Coronary artery (tissue), 2 donors: ENCODE data around the gene TMEM212.

Experiments used
- DNase-seq: peaks from one replicate; pipeline ENCODE4 v3.0.0-alpha.2; 2017; ENCODE audit warnings: low spot score
- H3K27ac ChIP-seq, 2 donors: fragments of 200-600 bp; sonication (generic); one replicate each; pipeline ENCODE4 v1.5.1; 2016 to 2019
- H3K4me3 ChIP-seq: fragments of 200-600 bp; sonication (generic); 2 replicates; pipeline ENCODE4 v1.5.1; 2016; ENCODE audit warnings: mild to moderate bottlenecking, moderate library complexity
- TF ChIP-seq, protein P1 (sequence below): fragments of 200-600 bp; sonication (generic); IDR thresholded peaks from one replicate; pipeline ENCODE4 v1.5.1; 2019; ENCODE audit warnings: antibody characterized with exemption

TMEM212 gene

DNA sequence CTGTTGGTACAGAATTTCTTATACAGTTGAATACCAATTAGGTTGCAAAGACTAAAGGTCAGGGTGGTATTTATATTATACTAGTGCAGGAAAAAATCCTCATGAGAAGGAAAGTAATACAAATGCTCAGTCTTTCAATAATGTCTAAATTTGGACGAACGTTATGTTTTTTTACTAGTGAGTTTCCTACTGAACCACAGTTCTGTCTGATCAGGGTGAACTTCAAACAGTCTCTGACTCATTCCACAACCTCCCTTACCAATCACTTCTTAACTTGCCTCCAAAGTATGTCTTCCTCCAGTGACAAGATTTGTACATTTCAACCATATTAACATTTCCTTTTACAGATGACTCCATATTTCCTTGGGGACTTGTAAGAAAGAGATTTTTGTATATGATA, 3.4 kb downstream of the TMEM212 start:
- H3K4me3 ChIP-seq, result no peak overlapping the region
- no peak overlapping the region for H3K27ac ChIP-seq
- DNase-seq, result no peak
- TF ChIP-seq, protein P1, sequence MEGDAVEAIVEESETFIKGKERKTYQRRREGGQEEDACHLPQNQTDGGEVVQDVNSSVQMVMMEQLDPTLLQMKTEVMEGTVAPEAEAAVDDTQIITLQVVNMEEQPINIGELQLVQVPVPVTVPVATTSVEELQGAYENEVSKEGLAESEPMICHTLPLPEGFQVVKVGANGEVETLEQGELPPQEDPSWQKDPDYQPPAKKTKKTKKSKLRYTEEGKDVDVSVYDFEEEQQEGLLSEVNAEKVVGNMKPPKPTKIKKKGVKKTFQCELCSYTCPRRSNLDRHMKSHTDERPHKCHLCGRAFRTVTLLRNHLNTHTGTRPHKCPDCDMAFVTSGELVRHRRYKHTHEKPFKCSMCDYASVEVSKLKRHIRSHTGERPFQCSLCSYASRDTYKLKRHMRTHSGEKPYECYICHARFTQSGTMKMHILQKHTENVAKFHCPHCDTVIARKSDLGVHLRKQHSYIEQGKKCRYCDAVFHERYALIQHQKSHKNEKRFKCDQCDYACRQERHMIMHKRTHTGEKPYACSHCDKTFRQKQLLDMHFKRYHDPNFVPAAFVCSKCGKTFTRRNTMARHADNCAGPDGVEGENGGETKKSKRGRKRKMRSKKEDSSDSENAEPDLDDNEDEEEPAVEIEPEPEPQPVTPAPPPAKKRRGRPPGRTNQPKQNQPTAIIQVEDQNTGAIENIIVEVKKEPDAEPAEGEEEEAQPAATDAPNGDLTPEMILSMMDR, result no peak

DNA sequence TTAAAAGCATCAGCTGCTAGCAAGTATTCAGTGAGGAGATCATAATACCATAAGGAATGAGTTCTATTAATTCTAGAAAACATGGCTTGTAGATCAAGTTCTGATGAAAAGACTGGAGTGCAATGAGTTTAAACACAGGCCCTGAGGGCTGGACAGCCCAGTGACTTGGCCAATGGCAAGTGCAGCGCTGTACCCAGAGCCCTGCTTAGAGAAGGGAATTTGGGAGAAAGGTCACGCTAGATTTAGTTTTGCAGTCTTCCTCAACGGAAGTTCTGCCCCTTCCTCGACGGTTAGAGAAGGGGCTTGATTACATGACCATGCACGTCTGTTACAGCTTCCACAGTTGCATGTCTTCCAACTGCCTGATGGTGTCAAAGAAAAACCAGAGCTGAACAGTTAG, 4.0 kb downstream of the TMEM212 start:
- Histone ChIP-seq H3K27ac (no peak overlapping the region), H3K4me3 (no peak overlapping the region)
- TF ChIP-seq, protein P1, result no peak
- DNase-seq, result no peak

DNA sequence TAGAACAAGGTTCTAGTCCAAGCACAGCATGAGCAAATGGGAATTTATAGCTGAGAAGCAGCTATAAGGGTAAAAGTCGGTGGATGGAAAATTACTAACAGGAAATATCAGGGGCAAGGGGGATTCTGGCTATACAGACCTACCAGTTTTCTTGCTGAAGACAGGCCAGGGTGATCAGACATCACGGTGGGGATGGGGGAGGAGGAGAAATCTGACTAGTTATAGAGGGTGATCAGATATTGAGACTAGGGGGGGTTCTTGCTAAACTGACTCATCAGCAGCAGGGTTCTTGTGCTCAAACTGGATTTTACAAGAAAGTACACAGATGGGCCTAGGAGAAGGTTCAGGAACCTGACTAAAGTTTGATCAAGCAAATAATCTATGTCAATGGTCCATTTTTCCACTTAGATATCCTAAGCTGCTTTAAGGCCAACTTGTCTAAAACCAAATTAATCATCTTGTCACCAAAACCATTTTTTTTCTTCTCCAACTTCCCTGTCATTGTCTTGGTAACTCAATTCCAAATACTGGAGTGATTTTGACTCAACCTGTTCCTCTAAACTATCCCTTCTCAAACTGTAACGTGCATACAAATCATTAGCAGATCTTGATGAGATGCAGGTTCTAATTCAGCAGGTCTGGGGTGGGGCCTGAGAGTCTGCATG, 4.6 kb downstream of the TMEM212 start:
- DNase-seq, result no peak
- H3K4me3 ChIP-seq, result no peak overlapping the region
- no peak overlapping the region for H3K27ac ChIP-seq
- TF ChIP-seq, protein P1, result no peak

DNA sequence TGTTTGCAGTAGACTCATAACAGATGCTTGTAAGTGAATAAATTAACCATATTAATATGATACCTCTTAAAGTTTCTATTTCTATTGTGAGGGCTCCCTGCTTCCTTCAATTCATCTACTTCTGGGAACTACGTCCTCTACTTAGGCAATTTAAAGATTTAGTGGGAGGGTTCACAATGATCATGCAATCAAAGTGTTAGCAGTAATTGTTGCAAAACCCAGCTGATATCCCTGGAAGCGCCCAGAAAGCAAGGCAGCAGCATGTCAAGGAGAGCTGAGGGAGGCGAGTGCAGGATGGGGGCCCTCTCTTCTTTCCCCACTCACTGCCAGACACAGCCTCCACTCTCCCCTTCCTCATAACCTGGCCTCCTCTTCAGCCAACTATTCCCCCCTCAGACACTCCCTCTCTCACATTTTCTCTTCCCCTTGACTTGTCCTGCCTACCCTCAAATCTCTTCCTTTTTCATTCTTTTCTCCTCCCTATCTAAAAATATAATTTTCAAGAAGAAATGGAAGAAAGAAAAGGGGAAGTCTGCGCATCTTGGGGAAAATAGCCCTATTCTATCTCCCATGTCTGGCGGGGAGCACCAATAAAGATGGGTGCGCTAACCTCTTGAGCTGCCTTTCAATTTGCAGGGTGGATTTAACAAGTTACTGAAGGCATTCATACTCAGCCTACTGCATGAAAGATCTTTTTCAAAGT, 6.6 kb downstream of the TMEM212 start:
- Histone ChIP-seq H3K27ac (no peak overlapping the region), H3K4me3 (no peak overlapping the region)
- no peak for DNase-seq
- TF ChIP-seq, protein P1, result no peak

DNA sequence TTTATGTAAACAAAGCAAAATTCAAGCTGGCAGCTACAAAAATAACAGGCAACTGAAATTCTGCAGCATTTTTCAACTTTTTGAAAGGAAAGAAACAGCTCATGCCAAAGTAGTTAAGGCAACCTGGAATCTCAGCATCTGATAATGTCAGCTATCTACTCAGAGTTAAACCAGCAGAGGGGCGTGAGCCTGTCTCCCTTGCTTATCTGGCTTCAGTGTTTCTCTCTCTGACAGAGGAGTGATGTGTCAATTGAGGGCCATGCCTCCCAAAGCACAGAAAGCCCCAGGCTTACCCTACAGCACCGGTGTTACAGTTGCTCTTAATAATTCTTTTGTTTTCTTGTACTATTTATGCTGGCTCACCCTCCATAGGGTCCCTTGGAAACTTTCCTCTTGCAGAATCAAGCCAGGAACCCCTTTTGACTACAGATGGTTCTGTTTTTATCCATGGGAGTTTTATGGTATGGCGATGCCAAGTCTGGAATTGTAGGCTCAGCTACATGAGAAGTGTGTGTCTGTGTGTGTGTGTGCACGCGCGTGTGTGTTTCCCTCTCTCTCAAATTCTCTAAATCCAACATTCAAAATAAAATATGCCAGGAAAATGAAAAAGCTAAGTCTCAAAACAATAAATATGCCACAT, 7.3 kb downstream of the TMEM212 start:
- TF ChIP-seq, protein P1, result no peak

DNA sequence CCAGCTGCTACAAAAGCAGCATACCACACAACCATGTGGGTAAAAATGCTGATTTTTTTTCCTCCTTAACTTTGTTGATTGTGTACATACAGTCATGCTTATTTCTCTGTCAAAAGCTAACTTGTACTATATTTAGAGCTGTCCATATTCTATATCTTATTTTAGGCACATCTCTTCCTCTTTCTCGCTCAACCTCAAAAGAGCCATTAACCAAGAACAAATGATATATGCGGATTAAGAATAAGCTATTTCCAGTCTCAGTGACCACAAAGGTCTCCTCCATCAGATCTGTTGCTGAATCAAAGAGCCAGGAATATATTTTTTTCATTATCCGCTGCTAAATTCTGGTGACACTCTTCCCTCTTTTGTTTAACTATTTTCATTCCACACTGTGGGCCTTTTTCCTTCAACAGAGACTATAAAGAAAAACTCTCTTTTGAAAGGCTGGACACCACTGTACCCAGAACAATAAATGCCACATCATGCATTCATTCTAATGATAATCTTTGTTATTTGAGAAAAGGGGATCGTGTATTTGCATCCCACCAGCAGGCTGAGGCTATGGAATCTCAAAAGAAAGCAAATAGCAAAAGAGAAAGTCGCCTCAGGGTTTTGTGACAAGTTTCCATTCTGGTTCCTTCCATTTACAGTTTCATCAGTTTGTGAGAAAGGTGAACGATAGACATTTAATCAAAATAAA, 8.0 kb downstream of the TMEM212 start:
- DNase-seq, result no peak
- Histone ChIP-seq H3K4me3 (no peak overlapping the region), H3K27ac (no peak overlapping the region)
- TF ChIP-seq, protein P1, result no peak

More for the DNA sequence above, 7.3 kb downstream of the TMEM212 start:
- no peak for DNase-seq
- H3K4me3 ChIP-seq, result no peak overlapping the region
- H3K27ac ChIP-seq, result no peak overlapping the region
